Neutrophil (primary cell): Measurements from ENCODE around the gene EIF2D.

Experiments used
- H3K27ac ChIP-seq: fragments of 200-600 bp; sonication (generic); 2 replicates; pipeline ENCODE4 v1.5.1; 2016; ENCODE audit warnings: mild to moderate bottlenecking, moderate library complexity
- H3K27me3 ChIP-seq: fragments of 200-600 bp; sonication (generic); 2 replicates; pipeline ENCODE4 v1.6.0; 2016; ENCODE audit warnings: mild to moderate bottlenecking
- H3K36me3 ChIP-seq: fragments of 200-600 bp; sonication (generic); 2 replicates; pipeline ENCODE4 v1.5.1; 2017
- H3K4me1 ChIP-seq, 2 experiments: fragments of 200-600 bp in 1 of 2; sonication (generic) in 1 of 2; 1 replicate in 1 of 2; 2 replicates in 1 of 2; pipeline versions ENCODE4 v1.5.1 to v1.6.1; 2013 to 2016; ENCODE audit warnings: low read depth in 1 of 2, low read length in 1 of 2, mild to moderate bottlenecking in 1 of 2, moderate library complexity in 1 of 2; ENCODE audit not compliant: control insufficient read depth in 1 of 2, insufficient read depth in 1 of 2
- H3K4me3 ChIP-seq, 2 experiments: fragments of 200-600 bp in 1 of 2; sonication (generic) in 1 of 2; 1 replicate in 1 of 2; 2 replicates in 1 of 2; pipeline ENCODE4 v1.5.1; 2013 to 2016; ENCODE audit warnings: low read depth in 1 of 2, low read length in 1 of 2, mild to moderate bottlenecking in 1 of 2, moderate library complexity in 1 of 2
- H3K9me3 ChIP-seq: fragments of 200-600 bp; sonication (generic); 2 replicates; pipeline ENCODE4 v1.5.1; 2016
- TF ChIP-seq, protein P1 (sequence below): fragments of 200-600 bp; sonication (generic); IDR thresholded peaks from 2 replicates; pipeline ENCODE4 v1.5.1; 2016; ENCODE audit warnings: antibody characterized with exemption

Gene EIF2D

DNA sequence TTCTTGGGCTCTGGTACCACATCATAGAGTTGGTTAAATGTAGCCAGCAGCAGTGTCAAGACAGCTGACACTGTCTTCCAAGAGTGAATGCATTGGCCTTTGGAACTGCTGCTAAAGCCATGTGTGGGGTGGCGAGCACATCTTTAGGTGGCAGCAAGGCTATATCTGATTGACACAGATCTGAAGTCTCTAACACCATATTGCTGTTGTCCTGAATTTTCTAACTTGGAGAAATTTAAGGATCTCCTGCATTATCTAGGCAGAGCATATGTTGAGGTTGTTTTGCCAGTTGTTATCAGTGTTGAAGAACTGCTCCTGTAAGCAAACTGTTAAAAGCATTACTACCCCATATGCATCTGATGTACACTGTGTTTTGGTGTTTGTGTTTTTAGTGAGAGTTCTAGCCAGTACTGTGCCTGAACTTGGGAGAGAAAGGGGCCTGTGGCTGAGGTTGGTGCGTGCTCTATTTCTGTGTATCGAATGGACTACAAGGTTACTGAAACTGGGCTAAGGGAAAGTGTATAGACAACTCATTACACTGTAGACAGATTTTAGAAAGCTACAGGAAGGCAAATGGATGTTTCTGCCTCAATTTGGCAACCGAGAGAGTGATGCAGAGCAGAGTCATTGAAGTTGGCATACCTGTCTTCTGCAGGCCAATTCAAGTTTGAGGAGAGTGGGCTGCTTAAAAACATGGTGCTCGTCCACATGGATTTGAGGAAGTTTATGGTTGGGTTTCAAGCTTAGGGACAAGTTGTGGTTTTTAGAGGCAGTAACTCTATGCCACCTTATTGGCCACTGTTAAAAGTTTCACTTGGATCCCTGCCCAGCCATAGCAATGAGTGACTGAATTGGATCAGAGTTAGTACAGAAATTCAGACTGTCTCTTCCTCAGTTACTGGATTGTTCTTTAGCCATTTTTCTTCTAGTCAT, 40.0 kb upstream of the EIF2D start:
- no peaks in the 10 kb centered on the region for H3K4me1 ChIP-seq
- TF ChIP-seq, protein P1, sequence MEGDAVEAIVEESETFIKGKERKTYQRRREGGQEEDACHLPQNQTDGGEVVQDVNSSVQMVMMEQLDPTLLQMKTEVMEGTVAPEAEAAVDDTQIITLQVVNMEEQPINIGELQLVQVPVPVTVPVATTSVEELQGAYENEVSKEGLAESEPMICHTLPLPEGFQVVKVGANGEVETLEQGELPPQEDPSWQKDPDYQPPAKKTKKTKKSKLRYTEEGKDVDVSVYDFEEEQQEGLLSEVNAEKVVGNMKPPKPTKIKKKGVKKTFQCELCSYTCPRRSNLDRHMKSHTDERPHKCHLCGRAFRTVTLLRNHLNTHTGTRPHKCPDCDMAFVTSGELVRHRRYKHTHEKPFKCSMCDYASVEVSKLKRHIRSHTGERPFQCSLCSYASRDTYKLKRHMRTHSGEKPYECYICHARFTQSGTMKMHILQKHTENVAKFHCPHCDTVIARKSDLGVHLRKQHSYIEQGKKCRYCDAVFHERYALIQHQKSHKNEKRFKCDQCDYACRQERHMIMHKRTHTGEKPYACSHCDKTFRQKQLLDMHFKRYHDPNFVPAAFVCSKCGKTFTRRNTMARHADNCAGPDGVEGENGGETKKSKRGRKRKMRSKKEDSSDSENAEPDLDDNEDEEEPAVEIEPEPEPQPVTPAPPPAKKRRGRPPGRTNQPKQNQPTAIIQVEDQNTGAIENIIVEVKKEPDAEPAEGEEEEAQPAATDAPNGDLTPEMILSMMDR, result no peak
- H3K27me3 ChIP-seq, result no peaks in the 10 kb centered on the region
- no peak overlapping the region for H3K4me3 ChIP-seq
- H3K27ac ChIP-seq, result no peak overlapping the region
- no peaks in the 10 kb centered on the region for H3K9me3 ChIP-seq
- H3K36me3 ChIP-seq, result no peaks in the 10 kb centered on the region

DNA sequence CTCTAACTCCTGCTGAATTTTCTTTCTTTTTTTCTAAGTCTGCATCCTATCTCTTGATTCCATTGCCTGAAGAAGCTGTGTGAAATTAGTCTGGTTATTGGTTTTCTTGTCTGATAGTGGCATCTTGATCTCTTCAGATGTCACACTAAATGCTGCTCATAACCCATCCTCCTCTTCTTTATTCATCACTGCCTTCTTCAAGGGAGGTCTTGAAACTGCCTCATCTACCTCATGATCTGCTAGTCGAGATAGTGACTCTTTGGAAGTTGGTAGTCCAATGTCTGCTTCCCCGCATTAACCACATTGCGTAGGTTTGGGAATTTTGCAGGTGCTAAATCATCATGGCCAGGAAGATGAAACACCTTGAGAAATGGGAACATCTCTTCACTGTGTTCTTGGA, 38.7 kb upstream of the EIF2D start:
- H3K27ac ChIP-seq, result no peak overlapping the region
- no peak overlapping the region for H3K4me3 ChIP-seq
- no peaks in the 10 kb centered on the region for H3K27me3 ChIP-seq
- TF ChIP-seq, protein P1, result no peak
- H3K4me1 ChIP-seq, result no peaks in the 10 kb centered on the region
- no peaks in the 10 kb centered on the region for H3K36me3 ChIP-seq
- H3K9me3 ChIP-seq, result no peaks in the 10 kb centered on the region

DNA sequence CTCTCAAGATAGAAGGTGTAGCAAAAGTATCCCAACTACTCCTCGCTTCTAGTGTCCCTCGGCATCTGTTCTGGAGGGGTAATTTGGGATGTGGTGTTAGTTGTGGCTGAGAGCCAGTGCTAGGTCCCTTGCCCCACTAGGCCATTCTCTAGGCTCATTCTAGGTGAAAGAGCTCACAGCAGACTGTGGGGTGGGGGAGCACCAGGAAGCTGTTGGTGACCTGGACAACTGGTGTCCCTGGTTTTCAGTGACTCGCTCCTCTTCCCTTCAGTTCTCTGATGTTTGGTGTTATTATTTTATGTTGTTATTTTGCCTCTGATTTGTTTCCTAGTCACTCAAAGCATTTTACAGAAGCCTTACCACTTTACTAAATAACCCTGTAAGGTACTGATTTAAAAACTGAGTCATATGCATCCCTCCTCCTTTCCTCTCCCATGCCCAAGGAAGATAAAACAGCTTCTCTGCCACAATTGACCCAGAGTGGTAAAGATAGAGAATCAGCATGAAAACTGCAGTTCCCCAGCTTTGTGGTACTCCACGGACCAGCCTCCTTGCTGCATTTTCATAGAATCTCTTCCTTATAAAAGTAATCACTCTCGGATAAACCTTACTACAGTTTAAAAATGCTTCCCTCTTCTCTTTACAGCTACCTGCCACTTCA, 37.1 kb upstream of the EIF2D start:
- TF ChIP-seq, protein P1, result no peak
- Histone ChIP-seq H3K4me3 (no peak overlapping the region), H3K36me3 (no peaks in the 10 kb centered on the region), H3K27me3 (no peaks in the 10 kb centered on the region), H3K9me3 (no peaks in the 10 kb centered on the region), H3K4me1 (no peaks in the 10 kb centered on the region), H3K27ac (no peak overlapping the region)

DNA sequence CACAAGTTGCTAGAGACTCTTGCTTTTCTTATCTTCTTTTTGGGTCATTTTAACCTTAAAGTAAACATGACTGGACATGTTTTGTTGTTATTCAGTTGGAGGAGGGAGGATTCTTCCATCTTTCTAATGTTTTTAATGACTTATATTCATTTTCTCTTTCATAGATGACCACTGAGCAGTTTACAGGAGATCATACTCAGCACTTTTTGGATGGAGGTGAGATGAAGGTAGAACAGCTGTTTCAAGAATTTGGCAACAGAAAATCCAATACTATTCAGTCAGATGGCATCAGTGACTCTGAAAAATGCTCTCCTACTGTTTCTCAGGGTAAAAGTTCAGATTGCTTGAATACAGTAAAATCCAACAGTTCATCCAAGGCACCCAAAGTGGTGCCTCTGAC, 35.0 kb upstream of the EIF2D start:
- H3K9me3 ChIP-seq, result no peaks in the 10 kb centered on the region
- H3K36me3 ChIP-seq, result no peaks in the 10 kb centered on the region
- peaks cover 3 to 4% of the 10 kb centered on the region in 2 experiments for H3K4me1 ChIP-seq
- TF ChIP-seq, protein P1, result no peak
- H3K27ac ChIP-seq, result no peak overlapping the region
- no peak overlapping the region for H3K4me3 ChIP-seq
- H3K27me3 ChIP-seq, result no peaks in the 10 kb centered on the region

DNA sequence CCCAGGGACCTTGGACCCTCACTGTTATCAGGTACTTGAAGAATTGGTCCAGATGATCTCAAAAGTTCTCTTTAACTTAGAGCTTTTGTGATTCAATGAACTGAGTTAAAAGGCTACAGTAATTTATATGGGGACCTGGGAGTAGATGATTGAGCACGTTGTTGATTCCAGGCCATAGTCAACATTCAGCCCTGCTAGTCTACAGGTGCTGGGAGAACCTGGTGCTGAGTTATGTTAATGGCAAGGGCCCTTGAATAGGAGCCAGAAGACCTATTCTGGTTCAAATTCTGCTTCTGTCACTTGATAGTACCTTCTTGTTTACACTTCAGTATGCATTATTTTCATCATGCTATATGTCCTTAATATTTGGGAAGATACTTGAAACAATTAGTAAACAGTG, 34.2 kb upstream of the EIF2D start:
- H3K9me3 ChIP-seq, result no peaks in the 10 kb centered on the region
- no peaks in the 10 kb centered on the region for H3K27me3 ChIP-seq
- no peak overlapping the region for H3K27ac ChIP-seq
- TF ChIP-seq, protein P1, result no peak
- no peak overlapping the region for H3K4me3 ChIP-seq
- no peaks in the 10 kb centered on the region for H3K36me3 ChIP-seq
- peaks cover 3 to 4% of the 10 kb centered on the region in 2 experiments for H3K4me1 ChIP-seq
